ENCODE data around the gene HDGFL2. TPM values are rescaled to one million over a fixed set of nuclear protein-coding genes. Genes with fewer than 3 reads are reported as not detected.
A peak's percentile ranks its signal among the peaks of the same experiment; 100 is the strongest.

Gene HDGFL2
- polyA plus RNA-seq, 3 donors: 7.0 to 13.2 (median 10.5) TPM

DNA sequence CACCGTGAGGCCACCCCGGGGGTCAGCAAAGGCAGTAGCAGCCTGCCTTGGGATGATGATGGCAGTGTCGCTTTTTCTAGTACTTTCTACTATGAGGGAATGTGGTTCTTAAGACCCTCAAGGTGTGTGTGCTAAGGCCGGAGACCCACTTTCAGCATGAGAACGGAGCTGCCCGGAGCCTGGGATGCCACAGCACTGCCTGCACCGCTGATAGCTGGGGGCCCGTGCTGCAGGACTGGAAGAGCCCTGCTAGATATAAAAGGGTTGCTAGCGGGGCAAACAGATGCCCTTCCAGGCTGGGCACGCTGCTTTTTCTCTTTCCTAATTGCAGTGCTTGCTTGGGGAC is 31.7 kb downstream of the HDGFL2 start:
- Mint-ChIP-seq H3K36me3 (peaks cover 40 to 58% of the 10 kb centered on the region in 2 donors), H3K9me3 (no peaks in the 10 kb centered on the region)

DNA sequence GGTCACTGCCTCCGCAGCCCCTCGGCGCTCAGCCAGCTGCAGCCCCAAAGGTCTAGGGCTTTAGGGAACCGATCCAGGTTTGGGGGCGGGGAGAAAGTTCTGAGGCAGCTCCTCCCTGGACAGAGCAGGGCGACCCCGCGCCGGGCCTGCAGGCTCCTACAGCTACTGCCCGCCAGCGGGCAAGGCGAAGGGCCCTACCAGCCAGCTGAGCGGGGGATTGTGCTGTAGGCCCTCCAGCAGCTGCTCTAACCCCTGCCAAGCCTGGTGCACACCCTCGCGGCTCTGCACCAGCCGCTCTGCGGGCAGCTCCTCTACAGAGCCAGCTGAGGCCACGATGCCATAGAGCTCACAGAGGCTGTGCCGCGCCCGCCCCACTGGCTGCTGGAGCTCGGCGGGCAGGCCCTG is 32.2 kb downstream of the HDGFL2 start:
- H3K27me3 Mint-ChIP-seq (ENCODE audit: low read depth in 3 of 3): no peaks in the 10 kb centered on the region
- 95% methylated on average over 22 of the region's 23 CpGs for WGBS (ENCODE audit: insufficient coverage)

More for the DNA sequence above, 31.7 kb downstream of the HDGFL2 start:
- Histone ChIP-seq H3K4me3 (replicated peaks in 1 of 3; ENCODE audit: low read depth in 2 of 3, low read length in 3 of 3) (no peak overlapping the region), H3K27ac (ENCODE audit: low read depth in 1 of 2, low read length in 2 of 2) (no peak overlapping the region), H3K9ac (ENCODE audit: insufficient read depth, low read length, poor library complexity, severe bottlenecking) (no peak overlapping the region), H3K36me3 (replicated peaks in 1 of 2; ENCODE audit: control insufficient read depth in 1 of 2, insufficient read depth in 2 of 2, low read length in 2 of 2) (peaks cover 36 to 39% of the 10 kb centered on the region in 2 donors), H3K27me3 (ENCODE audit: control insufficient read depth in 2 of 2, insufficient read depth in 2 of 2, low read length in 2 of 2) (no peaks in the 10 kb centered on the region), H4K20me1 (ENCODE audit: insufficient read depth, low read length) (no peaks in the 10 kb centered on the region), H3K4me2 (replicated peaks; ENCODE audit: extremely low read depth, low read length, poor library complexity, severe bottlenecking) (no peak overlapping the region), H3K9me3 (replicated peaks in 1 of 2; ENCODE audit: control insufficient read depth in 1 of 2, insufficient read depth in 1 of 2, low read length in 2 of 2) (no peaks in the 10 kb centered on the region), H3K4me1 (ENCODE audit: control insufficient read depth in 1 of 2, insufficient read depth in 2 of 2, low read length in 2 of 2) (peaks cover 0 to 6% of the 10 kb centered on the region in 2 donors), H2AFZ (ENCODE audit: insufficient read depth, low read depth, low read length, poor library complexity, severe bottlenecking) (no peak overlapping the region), H3K79me2 (ENCODE audit: insufficient read depth, low read length) (no peaks in the 10 kb centered on the region)
- TF ChIP-seq, protein P1, sequence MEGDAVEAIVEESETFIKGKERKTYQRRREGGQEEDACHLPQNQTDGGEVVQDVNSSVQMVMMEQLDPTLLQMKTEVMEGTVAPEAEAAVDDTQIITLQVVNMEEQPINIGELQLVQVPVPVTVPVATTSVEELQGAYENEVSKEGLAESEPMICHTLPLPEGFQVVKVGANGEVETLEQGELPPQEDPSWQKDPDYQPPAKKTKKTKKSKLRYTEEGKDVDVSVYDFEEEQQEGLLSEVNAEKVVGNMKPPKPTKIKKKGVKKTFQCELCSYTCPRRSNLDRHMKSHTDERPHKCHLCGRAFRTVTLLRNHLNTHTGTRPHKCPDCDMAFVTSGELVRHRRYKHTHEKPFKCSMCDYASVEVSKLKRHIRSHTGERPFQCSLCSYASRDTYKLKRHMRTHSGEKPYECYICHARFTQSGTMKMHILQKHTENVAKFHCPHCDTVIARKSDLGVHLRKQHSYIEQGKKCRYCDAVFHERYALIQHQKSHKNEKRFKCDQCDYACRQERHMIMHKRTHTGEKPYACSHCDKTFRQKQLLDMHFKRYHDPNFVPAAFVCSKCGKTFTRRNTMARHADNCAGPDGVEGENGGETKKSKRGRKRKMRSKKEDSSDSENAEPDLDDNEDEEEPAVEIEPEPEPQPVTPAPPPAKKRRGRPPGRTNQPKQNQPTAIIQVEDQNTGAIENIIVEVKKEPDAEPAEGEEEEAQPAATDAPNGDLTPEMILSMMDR (IDR thresholded peaks at IDR 0.05): no peak
- Mint-ChIP-seq H3K27ac (no peak overlapping the region), H3K4me1 (peaks cover 7% of the 10 kb centered on the region), H3K4me3 (no peak overlapping the region), H3K27me3 (ENCODE audit: low read depth in 3 of 3) (no peaks in the 10 kb centered on the region)
- intact Hi-C loops (cut with micrococcal nuclease): no loop called here
- DNase-seq: no peak
- 97% methylated on average over 10 of the region's 10 CpGs for WGBS (ENCODE audit: insufficient coverage)

More for the DNA sequence above, 32.2 kb downstream of the HDGFL2 start:
- Histone ChIP-seq H4K20me1 (ENCODE audit: insufficient read depth, low read length) (no peaks in the 10 kb centered on the region), H3K79me2 (ENCODE audit: insufficient read depth, low read length) (no peaks in the 10 kb centered on the region), H3K27ac (ENCODE audit: low read depth in 1 of 2, low read length in 2 of 2) (no peak overlapping the region), H3K9me3 (replicated peaks in 1 of 2; ENCODE audit: control insufficient read depth in 1 of 2, insufficient read depth in 1 of 2, low read length in 2 of 2) (no peaks in the 10 kb centered on the region), H3K4me2 (replicated peaks; ENCODE audit: extremely low read depth, low read length, poor library complexity, severe bottlenecking) (no peak overlapping the region), H3K4me3 (replicated peaks in 1 of 3; ENCODE audit: low read depth in 2 of 3, low read length in 3 of 3) (no peak overlapping the region), H3K27me3 (ENCODE audit: control insufficient read depth in 2 of 2, insufficient read depth in 2 of 2, low read length in 2 of 2) (no peaks in the 10 kb centered on the region), H3K4me1 (ENCODE audit: control insufficient read depth in 1 of 2, insufficient read depth in 2 of 2, low read length in 2 of 2) (peaks cover 0 to 6% of the 10 kb centered on the region in 2 donors), H3K9ac (ENCODE audit: insufficient read depth, low read length, poor library complexity, severe bottlenecking) (no peak overlapping the region), H2AFZ (ENCODE audit: insufficient read depth, low read depth, low read length, poor library complexity, severe bottlenecking) (no peak overlapping the region), H3K36me3 (replicated peaks in 1 of 2; ENCODE audit: control insufficient read depth in 1 of 2, insufficient read depth in 2 of 2, low read length in 2 of 2) (peaks cover 34 to 36% of the 10 kb centered on the region in 2 donors)
- Mint-ChIP-seq H3K36me3 (peaks cover 37 to 58% of the 10 kb centered on the region in 2 donors), H3K4me3 (no peak overlapping the region), H3K27ac (peak overlapping the region in 1 of 7 donors; percentile 36), H3K4me1 (peaks cover 7% of the 10 kb centered on the region), H3K9me3 (no peaks in the 10 kb centered on the region)
- TF ChIP-seq, protein P1 (IDR thresholded peaks at IDR 0.05): no peak
- DNase-seq: no peak
- intact Hi-C loops (cut with micrococcal nuclease): no loop called here

All from CD14-positive monocyte (primary cell).